ENCODE results near the gene AKR7A3.

The AKR7A3 gene

DNA sequence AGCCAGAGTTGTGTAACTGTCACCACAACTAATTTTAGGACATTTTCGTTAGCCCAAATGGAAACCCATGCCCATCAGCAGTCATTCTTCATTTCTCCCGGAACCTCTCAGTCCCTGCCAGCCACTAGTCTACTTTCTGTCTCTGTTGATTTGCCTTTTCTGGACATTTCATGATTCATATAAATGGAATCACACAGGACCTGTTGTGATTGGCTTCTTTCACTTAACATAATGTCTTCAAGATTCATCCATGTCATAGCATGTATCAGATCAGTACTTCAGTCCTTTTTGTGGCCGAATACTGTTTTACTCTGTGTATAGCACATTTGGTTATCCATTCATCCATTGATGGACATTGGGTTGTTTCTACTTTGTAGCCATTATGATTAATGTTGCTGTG lies 30.6 kb upstream of the AKR7A3 start:
- H3K4me3 ChIP-seq (ENCODE audit: low read depth, low read length) = no peak overlapping the region
- TF ChIP-seq, protein P1, sequence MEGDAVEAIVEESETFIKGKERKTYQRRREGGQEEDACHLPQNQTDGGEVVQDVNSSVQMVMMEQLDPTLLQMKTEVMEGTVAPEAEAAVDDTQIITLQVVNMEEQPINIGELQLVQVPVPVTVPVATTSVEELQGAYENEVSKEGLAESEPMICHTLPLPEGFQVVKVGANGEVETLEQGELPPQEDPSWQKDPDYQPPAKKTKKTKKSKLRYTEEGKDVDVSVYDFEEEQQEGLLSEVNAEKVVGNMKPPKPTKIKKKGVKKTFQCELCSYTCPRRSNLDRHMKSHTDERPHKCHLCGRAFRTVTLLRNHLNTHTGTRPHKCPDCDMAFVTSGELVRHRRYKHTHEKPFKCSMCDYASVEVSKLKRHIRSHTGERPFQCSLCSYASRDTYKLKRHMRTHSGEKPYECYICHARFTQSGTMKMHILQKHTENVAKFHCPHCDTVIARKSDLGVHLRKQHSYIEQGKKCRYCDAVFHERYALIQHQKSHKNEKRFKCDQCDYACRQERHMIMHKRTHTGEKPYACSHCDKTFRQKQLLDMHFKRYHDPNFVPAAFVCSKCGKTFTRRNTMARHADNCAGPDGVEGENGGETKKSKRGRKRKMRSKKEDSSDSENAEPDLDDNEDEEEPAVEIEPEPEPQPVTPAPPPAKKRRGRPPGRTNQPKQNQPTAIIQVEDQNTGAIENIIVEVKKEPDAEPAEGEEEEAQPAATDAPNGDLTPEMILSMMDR (IDR thresholded peaks at IDR 0.05; ENCODE audit: borderline replicate concordance, insufficient read depth, low read depth, low read length) = no peak

- TF ChIP-seq, protein P1 (IDR thresholded peaks at IDR 0.05; ENCODE audit: borderline replicate concordance, insufficient read depth, low read depth, low read length) = no peak
- H3K4me3 ChIP-seq (ENCODE audit: low read depth, low read length) = no peak overlapping the region
These were observed 28.7 kb upstream of the AKR7A3 start for GRCh38 chr1:19317126-19317910.

DNA sequence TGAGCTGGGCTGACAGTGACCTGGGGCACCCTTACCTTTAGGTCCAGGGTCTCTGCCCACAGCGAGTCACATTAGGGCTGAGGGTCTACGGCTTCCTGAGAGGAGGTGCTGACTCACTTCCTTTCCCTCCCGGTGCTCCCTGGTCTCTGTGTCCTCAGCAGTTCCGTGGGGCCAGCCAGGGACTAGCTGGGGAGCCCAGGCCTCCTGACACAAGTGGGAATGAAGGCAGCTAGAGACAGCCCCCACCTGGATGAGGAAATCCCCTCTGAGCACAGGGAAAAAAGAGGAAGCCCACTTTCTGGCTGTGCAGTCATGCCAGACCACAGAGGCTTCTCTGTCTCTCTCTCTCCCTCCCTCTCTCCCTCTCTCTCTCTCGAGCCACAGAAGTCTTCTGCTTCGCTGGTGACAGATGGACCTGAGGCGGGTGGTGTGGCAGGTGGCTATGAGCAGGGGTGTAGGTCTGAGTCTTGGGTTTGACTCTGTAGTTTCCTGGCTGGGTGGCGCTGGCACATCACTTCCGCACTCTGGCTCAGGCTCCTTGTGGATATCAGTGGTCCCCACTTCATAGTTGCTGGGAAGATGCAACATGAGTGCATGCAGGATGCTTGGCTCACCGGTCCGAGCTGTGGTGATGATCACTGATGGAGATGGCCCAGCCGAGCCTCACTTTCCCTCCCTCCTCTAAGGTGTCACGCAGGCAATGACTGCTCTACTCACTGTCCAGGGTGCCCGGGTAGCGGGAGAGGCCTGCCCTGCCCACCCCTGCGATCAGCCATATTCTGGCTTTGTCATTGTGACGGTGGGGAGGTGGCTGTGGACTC lies 27.0 kb upstream of the AKR7A3 start:
- TF ChIP-seq, protein P1 (IDR thresholded peaks at IDR 0.05; ENCODE audit: borderline replicate concordance, insufficient read depth, low read depth, low read length) = no peak
- H3K4me3 ChIP-seq (ENCODE audit: low read depth, low read length) = peak overlapping the region; percentile 36

DNA sequence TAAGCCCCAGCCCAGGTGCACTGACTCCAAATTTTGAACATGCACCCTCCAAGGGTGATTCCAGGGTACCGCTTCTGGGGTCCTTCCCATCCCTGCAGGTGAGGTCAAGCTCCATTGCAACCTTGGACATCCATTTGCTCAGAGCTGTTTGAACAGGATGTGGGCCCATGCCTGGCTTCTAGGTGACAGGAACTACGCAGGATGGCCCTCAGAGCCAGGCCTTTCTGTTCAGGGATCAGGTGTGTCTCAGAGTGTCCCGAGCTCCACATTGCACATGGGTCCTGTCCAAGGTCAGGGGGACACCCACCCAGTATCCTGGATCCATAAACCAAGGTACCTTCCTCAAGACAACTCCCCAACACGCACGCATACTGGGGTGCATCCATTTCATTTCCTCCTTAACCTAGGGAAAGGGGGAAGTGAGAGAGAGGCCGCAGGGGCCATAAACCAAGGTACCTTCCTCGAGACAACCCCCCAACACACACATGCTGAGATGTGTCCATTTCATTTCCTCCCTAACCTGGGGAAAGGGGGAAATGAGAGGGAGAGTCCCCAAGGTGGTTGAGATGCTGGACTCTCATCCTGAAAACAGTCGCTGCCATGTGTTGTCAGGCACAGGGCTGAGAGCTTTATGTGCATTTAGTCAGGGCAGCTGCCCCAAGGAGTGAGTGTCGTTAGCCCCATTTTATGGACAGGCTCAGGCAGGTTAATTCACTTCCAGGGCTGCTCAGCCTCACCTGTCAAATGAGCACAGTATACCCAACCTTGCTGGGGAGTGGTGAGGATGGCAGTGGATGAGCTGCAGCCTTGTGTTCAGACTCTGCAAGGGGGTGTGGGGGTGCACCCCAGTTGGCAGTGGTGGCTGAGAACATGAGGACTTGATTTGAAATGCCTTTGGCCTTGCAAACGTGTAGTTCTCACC lies 25.7 kb upstream of the AKR7A3 start:
- H3K4me3 ChIP-seq (ENCODE audit: low read depth, low read length) = peak overlapping the region; percentile 31
- TF ChIP-seq, protein P1 (IDR thresholded peaks at IDR 0.05; ENCODE audit: borderline replicate concordance, insufficient read depth, low read depth, low read length) = no peak

DNA sequence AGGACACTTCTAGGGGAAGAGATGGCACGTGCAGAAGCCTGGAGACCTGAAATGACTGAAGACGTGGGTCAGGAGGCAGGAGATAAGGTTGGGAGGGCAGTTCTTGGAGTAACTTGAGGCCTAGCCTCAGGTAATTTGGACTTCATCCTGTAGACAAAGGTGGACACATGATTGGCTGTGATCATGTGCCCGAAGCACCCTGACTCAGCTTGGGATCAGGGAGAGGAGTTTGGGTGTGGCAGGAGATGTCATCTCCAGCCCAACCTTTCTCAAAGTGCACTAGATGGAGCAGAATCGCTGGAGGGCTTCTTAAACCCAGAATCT lies 25.0 kb upstream of the AKR7A3 start:
- peak overlapping the region; percentile 31 for H3K4me3 ChIP-seq (ENCODE audit: low read depth, low read length)

More for the DNA sequence above, 25.0 kb upstream of the AKR7A3 start:
- TF ChIP-seq, protein P1 (IDR thresholded peaks at IDR 0.05; ENCODE audit: borderline replicate concordance, insufficient read depth, low read depth, low read length) = no peak
